HCT116 (cell line): ENCODE data around the gene NCF2. TPM values are rescaled to one million over a fixed set of nuclear protein-coding genes. Genes with fewer than 3 reads are reported as not detected.

Source experiments
- ATAC-seq: fragments of 200-7000 bp; cut with Tn5 transposase; 2 replicates; pipeline ENCODE4 v1.9.1; 2020; ENCODE audit warnings: mild to moderate bottlenecking, moderate library complexity
- BruUV-seq: library from RNA; stranded (reverse); fragments of 400-500 nt; replicated peaks from 2 replicates; lab custom pipeline; 2021; lab: Mats Ljungman, UMichigan
- CTCF ChIA-PET: fragments of 300-600 bp; sonication (Branson Sonifier 250); formaldehyde crosslinking; loops from one replicate; lab custom pipeline; 2021; ENCODE audit warnings: antibody characterized with exemption; lab: Charles Lee
- POLR2A ChIA-PET: fragments of 300-600, 350-600 bp; sonication (Branson Sonifier 250); formaldehyde crosslinking; loops from one replicate; lab custom pipeline; 2021; ENCODE audit warnings: antibody characterized with exemption; lab: Charles Lee
- RAD21 ChIA-PET, 2 experiments: fragments of 300-600 bp; sonication (Branson Sonifier 250); formaldehyde crosslinking; loops; one replicate each; lab custom pipeline; 2023; ENCODE audit warnings: low total read pairs in 2 of 2; ENCODE audit not compliant: uncharacterized antibody in 2 of 2, unreplicated experiment in 2 of 2, low non-redundant PET in 1 of 2; lab: Charles Lee
- DNase-seq: peaks from one replicate; pipeline ENCODE4 v3.0.0-alpha.2; 2010; ENCODE audit warnings: low read depth, low spot score
- H2AFZ ChIP-seq: fragments of 200-600 bp; shearing (Covaris generic), sonication (generic); 2 replicates; pipeline ENCODE4 v1.6.1; 2017; ENCODE audit warnings: low read depth, mixed run types, mixed read lengths, antibody characterized with exemption, low read length; ENCODE audit not compliant: poor library complexity, severe bottlenecking
- H3K27ac ChIP-seq: 2 replicates; pipeline ENCODE4 v1.5.1; 2012; ENCODE audit warnings: low read depth, low read length
- H3K27me3 ChIP-seq: fragments of 200-600 bp; sonication (generic); 2 replicates; pipeline ENCODE4 v1.6.1; 2016; ENCODE audit warnings: mixed run types, low read length, mixed read lengths; ENCODE audit not compliant: insufficient read depth
- H3K36me3 ChIP-seq, 2 experiments: fragments of 200-500 bp in 1 of 2; fragments of 200-600 bp in 1 of 2; sonication (Bioruptor generic) in 1 of 2; sonication (generic) in 1 of 2; 2 replicates each; pipeline versions ENCODE4 v1.5.1 to v1.6.1; 2014 to 2016; ENCODE audit warnings: low read length in 2 of 2, inconsistent platforms in 1 of 2, mixed read lengths in 1 of 2, mixed run types in 1 of 2; ENCODE audit not compliant: insufficient read depth in 2 of 2, control insufficient read depth in 1 of 2
- H3K4me1 ChIP-seq, 2 experiments: fragments of 200-600 bp in 1 of 2; sonication (generic) in 1 of 2; 2 replicates each; pipeline versions ENCODE4 v1.5.1 to v1.6.1; 2012 to 2017; ENCODE audit warnings: low read length in 2 of 2, inconsistent platforms in 1 of 2, mild to moderate bottlenecking in 1 of 2, mixed read lengths in 1 of 2, mixed run types in 1 of 2, moderate library complexity in 1 of 2; ENCODE audit not compliant: insufficient read depth in 2 of 2, control insufficient read depth in 1 of 2
- H3K4me2 ChIP-seq: fragments of 200-600 bp; sonication (generic); 2 replicates; pipeline ENCODE4 v1.6.1; 2017; ENCODE audit warnings: mixed run types, low read length, mixed read lengths
- H3K4me3 ChIP-seq, 2 experiments: fragments of 200-600 bp in 1 of 2; sonication (generic) in 1 of 2; replicated peaks in 1 of 2; 2 replicates each; pipeline ENCODE4 v1.5.1; 2011 to 2016; ENCODE audit warnings: low read length in 2 of 2, control low read depth in 1 of 2, low read depth in 1 of 2, mild to moderate bottlenecking in 1 of 2, mixed read lengths in 1 of 2, mixed run types in 1 of 2
- H3K79me2 ChIP-seq: fragments of 200-600 bp; sonication (generic); 2 replicates; pipeline ENCODE4 v1.6.1; 2017; ENCODE audit warnings: mild to moderate bottlenecking, mixed run types, low read length, moderate library complexity, mixed read lengths; ENCODE audit not compliant: insufficient read depth
- H3K9ac ChIP-seq: fragments of 200-600 bp; sonication (generic); 2 replicates; pipeline ENCODE4 v1.6.1; 2016; ENCODE audit warnings: low read length, mixed read lengths
- H3K9me2 ChIP-seq: fragments of 200-600 bp; sonication (generic), shearing (Covaris generic); 2 replicates; pipeline ENCODE4 v1.6.1; 2017; ENCODE audit warnings: mixed run types, mild to moderate bottlenecking, moderate library complexity; ENCODE audit not compliant: insufficient read depth
- H3K9me3 ChIP-seq, 2 experiments: fragments of 200-500 bp in 1 of 2; fragments of 200-600 bp in 1 of 2; sonication (Bioruptor generic) in 1 of 2; sonication (generic) in 1 of 2; 2 replicates each; pipeline ENCODE4 v1.6.1; 2014 to 2017; ENCODE audit warnings: low read length in 2 of 2, mixed read lengths in 2 of 2, inconsistent platforms in 1 of 2, low read depth in 1 of 2, mild to moderate bottlenecking in 1 of 2, mixed run types in 1 of 2, moderate library complexity in 1 of 2; ENCODE audit not compliant: control insufficient read depth in 1 of 2, insufficient read depth in 1 of 2
- H4K20me1 ChIP-seq: fragments of 200-600 bp; sonication (generic), shearing (Covaris generic); 2 replicates; pipeline ENCODE4 v1.6.1; 2017; ENCODE audit warnings: mixed run types, mild to moderate bottlenecking, moderate library complexity; ENCODE audit not compliant: insufficient read depth
- ATF3 ChIP-seq: IDR thresholded peaks from 2 replicates; pipeline ENCODE4 v1.6.1; 2012
- CBX3 ChIP-seq: IDR thresholded peaks from 2 replicates; pipeline ENCODE4 v1.6.1; 2012; ENCODE audit warnings: low read depth
- EZH2phosphoT487 ChIP-seq: fragments of 200-600 bp; IDR thresholded peaks from 2 replicates; pipeline ENCODE4 v1.6.1; 2018; ENCODE audit warnings: antibody characterized with exemption, borderline replicate concordance
- FOSL1 ChIP-seq: IDR thresholded peaks from 2 replicates; pipeline ENCODE4 v1.6.1; 2012; ENCODE audit warnings: low read depth
- MAX ChIP-seq: IDR thresholded peaks from 2 replicates; pipeline ENCODE4 v1.6.1; 2012
- POLR2AphosphoS5 ChIP-seq: IDR thresholded peaks from 2 replicates; pipeline ENCODE4 v1.6.1; 2011; ENCODE audit warnings: mild to moderate bottlenecking, low read depth, low read length, moderate library complexity
- RAD21 ChIP-seq: IDR thresholded peaks from 2 replicates; pipeline ENCODE4 v1.6.1; 2012; ENCODE audit warnings: low read depth, mild to moderate bottlenecking
- SIN3A ChIP-seq: IDR thresholded peaks from 2 replicates; pipeline ENCODE4 v1.6.1; 2012; ENCODE audit warnings: low read depth
- TCF7L2 ChIP-seq: IDR thresholded peaks from 2 replicates; pipeline ENCODE4 v1.7.0; 2011; ENCODE audit warnings: borderline replicate concordance, inconsistent platforms; ENCODE audit not compliant: insufficient read depth, insufficient read length; ENCODE audit errors: extremely low read depth
- ZFX ChIP-seq: fragments of 450-650 bp; IDR thresholded peaks from 2 replicates; pipeline ENCODE4 v1.6.1; 2017
- intact Hi-C: fragments of 100-400 bp; cut with micrococcal nuclease; formaldehyde crosslinking; loops from 2 replicates; pipeline ENCODE4 v1.10.0; 2022
- total RNA-seq: library from RNA; stranded (reverse); gene quantifications from one replicate; pipeline ENCODE4 v1.2.1, GENCODE V29; 2021; ENCODE audit not compliant: unreplicated experiment
- TF ChIP-seq, protein P1 (sequence below), 3 experiments: fragments of 200-600 bp in 1 of 3; sonication (generic) in 1 of 3; IDR thresholded peaks in 2 of 3; conservative IDR thresholded peaks in 1 of 3; 2 replicates each; pipeline ENCODE4 v1.5.1; 2012 to 2017; ENCODE audit warnings: low read depth in 2 of 3, low read length in 2 of 3, antibody characterized with exemption in 1 of 3, borderline replicate concordance in 1 of 3, control low read depth in 1 of 3, mild to moderate bottlenecking in 1 of 3, mixed read lengths in 1 of 3, mixed run types in 1 of 3, moderate library complexity in 1 of 3; ENCODE audit not compliant: insufficient read depth in 1 of 3

The NCF2 gene
- total RNA-seq, 1 experiment from 2014 or later: 0.25 TPM

DNA sequence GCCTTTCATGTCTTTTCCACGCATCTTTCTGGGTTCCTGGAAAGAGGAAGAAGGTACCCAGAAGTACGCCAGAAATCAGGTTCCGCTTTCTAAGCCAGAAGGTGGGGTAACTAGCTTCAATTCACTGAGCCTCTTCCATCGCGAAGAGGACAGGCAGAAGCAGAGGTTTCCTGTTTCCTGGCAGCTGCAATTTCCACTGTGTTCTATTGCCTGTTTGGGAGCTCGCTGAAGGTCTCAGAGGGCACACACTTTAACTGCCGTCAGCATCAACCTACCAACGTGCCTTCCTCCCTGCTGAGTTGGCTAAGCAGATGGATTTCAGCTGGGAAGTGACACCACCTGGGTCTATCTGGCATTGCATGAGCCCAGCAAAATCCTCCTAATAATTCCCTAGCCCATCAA, 10.0 kb downstream of the NCF2 start:
- no peak for TF ChIP-seq POLR2AphosphoS5
- TF ChIP-seq CBX3: no peak
- TF ChIP-seq SIN3A: no peak
- peak; percentile 54 for TF ChIP-seq MAX
- TF ChIP-seq ZFX: no peak
- peak; percentile 68 for TF ChIP-seq RAD21
- no peak for TF ChIP-seq EZH2phosphoT487
- TF ChIP-seq FOSL1: no peak
- TF ChIP-seq TCF7L2: no peak
- no peak for TF ChIP-seq ATF3
- TF ChIP-seq, protein P1, sequence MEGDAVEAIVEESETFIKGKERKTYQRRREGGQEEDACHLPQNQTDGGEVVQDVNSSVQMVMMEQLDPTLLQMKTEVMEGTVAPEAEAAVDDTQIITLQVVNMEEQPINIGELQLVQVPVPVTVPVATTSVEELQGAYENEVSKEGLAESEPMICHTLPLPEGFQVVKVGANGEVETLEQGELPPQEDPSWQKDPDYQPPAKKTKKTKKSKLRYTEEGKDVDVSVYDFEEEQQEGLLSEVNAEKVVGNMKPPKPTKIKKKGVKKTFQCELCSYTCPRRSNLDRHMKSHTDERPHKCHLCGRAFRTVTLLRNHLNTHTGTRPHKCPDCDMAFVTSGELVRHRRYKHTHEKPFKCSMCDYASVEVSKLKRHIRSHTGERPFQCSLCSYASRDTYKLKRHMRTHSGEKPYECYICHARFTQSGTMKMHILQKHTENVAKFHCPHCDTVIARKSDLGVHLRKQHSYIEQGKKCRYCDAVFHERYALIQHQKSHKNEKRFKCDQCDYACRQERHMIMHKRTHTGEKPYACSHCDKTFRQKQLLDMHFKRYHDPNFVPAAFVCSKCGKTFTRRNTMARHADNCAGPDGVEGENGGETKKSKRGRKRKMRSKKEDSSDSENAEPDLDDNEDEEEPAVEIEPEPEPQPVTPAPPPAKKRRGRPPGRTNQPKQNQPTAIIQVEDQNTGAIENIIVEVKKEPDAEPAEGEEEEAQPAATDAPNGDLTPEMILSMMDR (IDR thresholded peaks at IDR 0.05 in 2 of 3, conservative IDR thresholded peaks at IDR 0.05 in 1 of 3; ENCODE audit: borderline replicate concordance in 1 of 3, insufficient read depth in 1 of 3, low read depth in 2 of 3, low read length in 2 of 3): peak; percentile 39 to 61 (median 51); a peak in 5 of 6 replicates
- ChIA-PET RAD21 (interaction anchor here (0.5 to 0.6 kb wide), 2 partner anchors 29 to 713 kb away, joined by 3 read pairs; no protein-coding TSS in a partner anchor), CTCF (interaction anchor here (0.9 to 1.9 kb wide), 4 partner anchors 14 to 298 kb away, joined by 3 to 4 read pairs (median 3); no protein-coding TSS in a partner anchor), POLR2A (interaction anchor here (0.5 to 0.9 kb wide), 3 partner anchors 10 to 903 kb away, joined by 3 to 6 read pairs (median 5); no protein-coding TSS in a partner anchor)
- Histone ChIP-seq H3K4me3 (no peak overlapping the region), H3K4me2 (peak overlapping the region; percentile 43), H3K36me3 (no peaks in the 10 kb centered on the region), H3K27ac (no peak overlapping the region), H3K9ac (no peak overlapping the region), H4K20me1 (no peaks in the 10 kb centered on the region), H3K79me2 (no peaks in the 10 kb centered on the region), H3K9me3 (no peaks in the 10 kb centered on the region), H3K4me1 (peaks cover 0 to 9% of the 10 kb centered on the region in 2 experiments; a peak in 2 of 4 replicates), H3K27me3 (0 out of 2 replicates have a peak, but pooled peaks cover 3% of the 10 kb centered on the region), H3K9me2 (peaks cover 3% of the 10 kb centered on the region; the same call in 1 of the 2 replicates), H2AFZ (peak overlapping the region; percentile 9)
- peak; percentile 92 for ATAC-seq
- DNase-seq: peak; percentile 48
- intact Hi-C loops: loop anchor here (1.0 kb wide), 1 partner anchor 299 kb away; no protein-coding TSS in a partner anchor
- BruUV-seq: no TSS peak
